ENCODE measurements around the gene TMEM179B. TPM values are rescaled to one million over a fixed set of nuclear protein-coding genes. Genes with fewer than 3 reads are reported as not detected.

The TMEM179B gene
- total and polyA plus RNA-seq, 2 of the 4 experiments (the other 2 are of a cell fraction), result 29.4 to 67.1 TPM

GRCh38 chr11:62839050-62839945 lies 52.1 kb downstream of the TMEM179B start, which contains the start of gene WDR74:
Gene WDR74 (minus strand): TSS chr11:62839590. CDS start chr11:62839570, 20 bp downstream.
- no TSS peak for BruUV-seq (replicated peaks)
- intact Hi-C loops (cut with micrococcal nuclease), result no loop called here
- peak; percentile 92 for DNase-seq
- ChIA-PET POLR2A (ENCODE audit: unreplicated experiment) (interaction anchor here (0.6 to 2.1 kb wide), 3 partner anchors 22 to 125 kb away, joined by 3 to 8 read pairs (median 6); partner anchors contain the start of gene ZBTB3), CTCF (interaction anchor here (0.6 kb wide), 1 partner anchor 345 kb away, joined by 7 read pairs; no protein-coding TSS in a partner anchor)
- H3K4me2 ChIP-seq (ENCODE audit: low read depth, low read length), result peak within 1 kb of the TSS; percentile 98
- H3K9ac ChIP-seq (ENCODE audit: low read depth, low read length), result peak within 1 kb of the TSS; percentile 79
- H3K23ac ChIP-seq (ENCODE audit: low read depth, low read length), result peak within 1 kb of the TSS; percentile 99
- peak within 1 kb of the TSS; percentile 83 for H2AK5ac ChIP-seq (ENCODE audit: low read depth, low read length)
- H3K4me1 ChIP-seq (ENCODE audit: control insufficient read depth, insufficient read depth, low read length), result peaks cover 8% of the 10 kb centered on the region
- peak within 1 kb of the TSS; percentile 99 for H3K14ac ChIP-seq (replicated peaks; ENCODE audit: low read depth, low read length)
- peak within 1 kb of the TSS; percentile 55; the same call in 1 of the 2 replicates for H2BK120ac ChIP-seq (ENCODE audit: low read depth, low read length)
- H2AFZ ChIP-seq (replicated peaks; ENCODE audit: low read length, poor library complexity), result peak within 1 kb of the TSS; percentile 96
- no peak within 1 kb of the TSS for H2BK15ac ChIP-seq (ENCODE audit: low read depth, low read length)
- dilution Hi-C loops (cut with HindIII; ENCODE audit: low sequenced_read_pairs, unreplicated experiment), result no loop called here
- peak within 1 kb of the TSS; percentile 71 for H3K4me3 ChIP-seq (ENCODE audit: insufficient read depth, low read depth, low read length)
- H4K91ac ChIP-seq (ENCODE audit: insufficient read depth, low read depth, low read length), result peak within 1 kb of the TSS; percentile 68
- 0 out of 2 replicates have a peak, but pooled peaks have one; percentile 2 for TF ChIP-seq FOS (IDR thresholded peaks at IDR 0.05; ENCODE audit: low read depth, low read length)
- peak; percentile 66; the same call in 1 of the 2 replicates for TF ChIP-seq MAZ (IDR thresholded peaks at IDR 0.05; ENCODE audit: borderline replicate concordance, low read depth, low read length)
- TF ChIP-seq CHD1 (IDR thresholded peaks at IDR 0.05; ENCODE audit: low read depth, low read length), result no peak
- TF ChIP-seq CEBPB (IDR thresholded peaks at IDR 0.05; ENCODE audit: low read depth, low read length), result no peak
- TF ChIP-seq NFE2L2 (IDR thresholded peaks at IDR 0.05; ENCODE audit: low read depth, low read length), result no peak; the same call in 1 of the 2 replicates
- TF ChIP-seq POLR2A (IDR thresholded peaks at IDR 0.05; ENCODE audit: low read depth, low read length), result peak; percentile 87
- peak; percentile 100 for TF ChIP-seq MXI1 (IDR thresholded peaks at IDR 0.05; ENCODE audit: borderline replicate concordance, low read depth, low read length)
- TF ChIP-seq RFX5 (IDR thresholded peaks at IDR 0.05; ENCODE audit: low read depth, low read length), result no peak
- TF ChIP-seq, protein P1, sequence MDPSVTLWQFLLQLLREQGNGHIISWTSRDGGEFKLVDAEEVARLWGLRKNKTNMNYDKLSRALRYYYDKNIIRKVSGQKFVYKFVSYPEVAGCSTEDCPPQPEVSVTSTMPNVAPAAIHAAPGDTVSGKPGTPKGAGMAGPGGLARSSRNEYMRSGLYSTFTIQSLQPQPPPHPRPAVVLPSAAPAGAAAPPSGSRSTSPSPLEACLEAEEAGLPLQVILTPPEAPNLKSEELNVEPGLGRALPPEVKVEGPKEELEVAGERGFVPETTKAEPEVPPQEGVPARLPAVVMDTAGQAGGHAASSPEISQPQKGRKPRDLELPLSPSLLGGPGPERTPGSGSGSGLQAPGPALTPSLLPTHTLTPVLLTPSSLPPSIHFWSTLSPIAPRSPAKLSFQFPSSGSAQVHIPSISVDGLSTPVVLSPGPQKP (IDR thresholded peaks at IDR 0.05; ENCODE audit: borderline replicate concordance, low read depth, low read length), result peak; percentile 50; the same call in 1 of the 2 replicates
- no peak for TF ChIP-seq MAFK (IDR thresholded peaks at IDR 0.05; ENCODE audit: low read depth, low read length)
- no peak for TF ChIP-seq BHLHE40 (IDR thresholded peaks at IDR 0.05; ENCODE audit: low read depth, low read length)
- TF ChIP-seq RAD21 (IDR thresholded peaks at IDR 0.05; ENCODE audit: low read length), result no peak; the same call in 1 of the 2 replicates
- TF ChIP-seq SMC3 (IDR thresholded peaks at IDR 0.05; ENCODE audit: low read depth, low read length), result no peak
- H2AK9ac ChIP-seq (replicated peaks; ENCODE audit: low read depth, low read length, poor library complexity), result peak within 1 kb of the TSS; percentile 98
- peak within 1 kb of the TSS; percentile 83 for H3K27ac ChIP-seq (ENCODE audit: insufficient read depth, low read length)
- H4K5ac ChIP-seq (ENCODE audit: low read depth, low read length), result peak within 1 kb of the TSS; percentile 81
- peak within 1 kb of the TSS; percentile 90 for H2BK5ac ChIP-seq (ENCODE audit: low read depth, low read length, poor library complexity, severe bottlenecking)
- peak within 1 kb of the TSS; percentile 74; the same call in 1 of the 2 replicates for H3K18ac ChIP-seq (ENCODE audit: low read depth, low read length)
- no peak within 1 kb of the TSS for H2BK20ac ChIP-seq (ENCODE audit: low read depth, low read length)
- peak within 1 kb of the TSS; percentile 3 to 97; a peak in 2 of 4 replicates for H4K8ac ChIP-seq (ENCODE audit: low read depth in 2 of 2, low read length in 2 of 2)
- H3K79me1 ChIP-seq (ENCODE audit: low read depth in 1 of 2, low read length in 2 of 2), result peaks cover 17 to 40% of the 10 kb centered on the region in 2 experiments; a peak in 3 of 4 replicates
- no peaks in the 10 kb centered on the region; the same call in none of the 2 replicates for H4K20me1 ChIP-seq (ENCODE audit: insufficient read depth, low read length)
- no peaks in the 10 kb centered on the region for H3K9me1 ChIP-seq (ENCODE audit: insufficient read depth, low read length)
- in situ Hi-C loops (cut with MboI; ENCODE audit: low sequenced_read_pairs), result no loop called here
- peak within 1 kb of the TSS; percentile 59 for H3K56ac ChIP-seq (ENCODE audit: extremely low read depth, insufficient read depth, low read length)
- ATAC-seq (ENCODE audit: low read depth), result peak; percentile 43
- peak within 1 kb of the TSS; percentile 97 for H3K4ac ChIP-seq (ENCODE audit: low read depth, low read length)
- WGBS, 2 experiments (ENCODE audit: extremely low coverage in 2 of 2, insufficient read length in 1 of 2), result 0% methylated on average over 37 of the region's 62 CpGs; no CpG with 5 or more reads in 1 of the 2 experiments
- no peaks in the 10 kb centered on the region for H3K9me3 ChIP-seq (ENCODE audit: control insufficient read depth, insufficient read depth, low read length)
- H3K27me3 ChIP-seq (ENCODE audit: control insufficient read depth, insufficient read depth, low read length), result no peaks in the 10 kb centered on the region
- H3K36me3 ChIP-seq (ENCODE audit: control insufficient read depth, insufficient read depth, low read length), result peaks cover 15% of the 10 kb centered on the region

Data from IMR-90 (cell line).